Mesenchymal stem cell (in vitro differentiated cells and primary cell): ENCODE results near the gene CYTH4.
A peak's percentile ranks its signal among the peaks of the same experiment; 100 is the strongest.

Experiments used
- DNase-seq: peaks from one replicate; pipeline ENCODE4 v3.0.0-alpha.2; 2013
- H2AFZ ChIP-seq: one replicate; pipeline ENCODE4 v1.6.1; 2013; ENCODE audit warnings: low read depth, mild to moderate bottlenecking, control low read depth, inconsistent platforms, low read length, moderate library complexity
- H2AK5ac ChIP-seq: 2 replicates; pipeline ENCODE4 v1.6.1; 2013; ENCODE audit warnings: low read length, moderate library complexity, mild to moderate bottlenecking, inconsistent platforms; ENCODE audit not compliant: severe bottlenecking
- H2BK120ac ChIP-seq: one replicate; pipeline ENCODE4 v1.6.1; 2013; ENCODE audit warnings: low read depth, mild to moderate bottlenecking, inconsistent platforms, low read length, moderate library complexity
- H2BK12ac ChIP-seq, 2 experiments: one replicate each; pipeline ENCODE4 v1.6.1; 2013; ENCODE audit warnings: inconsistent platforms in 2 of 2, low read length in 2 of 2, mild to moderate bottlenecking in 2 of 2, moderate library complexity in 2 of 2, control low read depth in 1 of 2
- H2BK15ac ChIP-seq: one replicate; pipeline ENCODE4 v1.6.1; 2013; ENCODE audit warnings: mild to moderate bottlenecking, low read depth, inconsistent platforms; ENCODE audit not compliant: poor library complexity, severe bottlenecking
- H2BK5ac ChIP-seq: 2 replicates; pipeline ENCODE4 v1.6.1; 2013; ENCODE audit warnings: low read depth, mild to moderate bottlenecking, low read length, control low read depth, inconsistent platforms; ENCODE audit not compliant: poor library complexity, severe bottlenecking
- H3K14ac ChIP-seq, 2 experiments: one replicate each; pipeline ENCODE4 v1.6.1; 2013; ENCODE audit warnings: inconsistent platforms in 2 of 2, low read length in 2 of 2, control low read depth in 1 of 2, mild to moderate bottlenecking in 1 of 2, moderate library complexity in 1 of 2
- H3K18ac ChIP-seq, 2 experiments: one replicate each; pipeline ENCODE4 v1.6.1; 2013; ENCODE audit warnings: inconsistent platforms in 2 of 2, low read length in 2 of 2, control low read depth in 1 of 2, low read depth in 1 of 2, mild to moderate bottlenecking in 1 of 2
- H3K23ac ChIP-seq, 2 experiments: one replicate each; pipeline ENCODE4 v1.6.1; 2013; ENCODE audit warnings: inconsistent platforms in 2 of 2, low read length in 2 of 2, mild to moderate bottlenecking in 2 of 2, moderate library complexity in 2 of 2, control low read depth in 1 of 2
- H3K27ac ChIP-seq: 2 replicates; pipeline ENCODE4 v1.5.1; 2013; ENCODE audit warnings: mild to moderate bottlenecking, moderate library complexity, low read length, control low read depth, inconsistent platforms; ENCODE audit not compliant: poor library complexity, severe bottlenecking
- H3K27me3 ChIP-seq, 2 experiments: 2 replicates each; pipeline versions ENCODE4 v1.6.1 to v1.7.0; 2013; ENCODE audit warnings: low read length in 2 of 2, mild to moderate bottlenecking in 2 of 2, moderate library complexity in 2 of 2, control low read depth in 1 of 2, inconsistent platforms in 1 of 2; ENCODE audit not compliant: control insufficient read depth in 1 of 2, insufficient read depth in 1 of 2
- H3K36me3 ChIP-seq, 2 experiments: 2 replicates each; pipeline versions ENCODE4 v1.6.1 to v1.7.0; 2013; ENCODE audit warnings: low read length in 2 of 2, control low read depth in 1 of 2, inconsistent platforms in 1 of 2, low read depth in 1 of 2, mild to moderate bottlenecking in 1 of 2; ENCODE audit not compliant: insufficient read depth in 2 of 2, control insufficient read depth in 1 of 2
- H3K4ac ChIP-seq, 2 experiments: one replicate each; pipeline ENCODE4 v1.6.1; 2013; ENCODE audit warnings: inconsistent platforms in 2 of 2, low read length in 2 of 2, mild to moderate bottlenecking in 2 of 2, moderate library complexity in 2 of 2, control low read depth in 1 of 2, low read depth in 1 of 2
- H3K4me1 ChIP-seq: 2 replicates; pipeline ENCODE4 v1.6.1; 2013; ENCODE audit warnings: low read depth, low read length, control low read depth; ENCODE audit not compliant: control insufficient read depth, insufficient read depth
- H3K4me2 ChIP-seq: 2 replicates; pipeline ENCODE4 v1.6.1; 2013; ENCODE audit warnings: low read length, mild to moderate bottlenecking, inconsistent platforms; ENCODE audit not compliant: poor library complexity, severe bottlenecking
- H3K4me3 ChIP-seq, 2 experiments: 2 replicates each; pipeline versions ENCODE4 v1.5.1 to v1.7.0; 2013; ENCODE audit warnings: low read length in 2 of 2, mild to moderate bottlenecking in 2 of 2, control low read depth in 1 of 2, low read depth in 1 of 2; ENCODE audit not compliant: insufficient read depth in 1 of 2
- H3K79me1 ChIP-seq: replicated peaks from 2 replicates; pipeline ENCODE4 v1.6.1; 2013; ENCODE audit warnings: mild to moderate bottlenecking, control low read depth, low read length, inconsistent platforms; ENCODE audit not compliant: poor library complexity, severe bottlenecking
- H3K9ac ChIP-seq: 2 replicates; pipeline ENCODE4 v1.7.0; 2013; ENCODE audit warnings: mild to moderate bottlenecking, low read length, moderate library complexity
- H3K9me3 ChIP-seq: 2 replicates; pipeline ENCODE4 v1.7.0; 2013; ENCODE audit warnings: mild to moderate bottlenecking, low read length; ENCODE audit not compliant: control insufficient read depth
- H4K8ac ChIP-seq: one replicate; pipeline ENCODE4 v1.6.1; 2013; ENCODE audit warnings: inconsistent platforms, mild to moderate bottlenecking, low read length, moderate library complexity
- H4K91ac ChIP-seq: one replicate; pipeline ENCODE4 v1.6.1; 2013; ENCODE audit warnings: mild to moderate bottlenecking, low read length, inconsistent platforms
- WGBS: methylation state at CpG from one replicate; pipeline ENCODE4 v1.1.7; 2013; ENCODE audit warnings: mixed read lengths; 5-methylcytosine and 5-hydroxymethylcytosine counted together

CYTH4 gene

GRCh38 chr22:37340331-37341262 lies 58.3 kb downstream of the CYTH4 start:
- H3K27ac ChIP-seq = no peak overlapping the region
- H2AK5ac ChIP-seq = no peak overlapping the region
- 54% methylated on average over 23 of the region's 24 CpGs for WGBS
- H3K14ac ChIP-seq = no peak overlapping the region
- peaks cover 0 to 3% of the 10 kb centered on the region in 2 experiments for H3K36me3 ChIP-seq
- H3K27me3 ChIP-seq = peaks cover 0 to 52% of the 10 kb centered on the region in 2 experiments
- DNase-seq = no peak
- no peak overlapping the region for H2BK12ac ChIP-seq
- H4K91ac ChIP-seq = peak overlapping the region; percentile 5
- H3K79me1 ChIP-seq = no peaks in the 10 kb centered on the region
- H2AFZ ChIP-seq = no peak overlapping the region
- no peak overlapping the region for H3K4me3 ChIP-seq
- H3K4me2 ChIP-seq = no peak overlapping the region
- H2BK120ac ChIP-seq = no peak overlapping the region
- H4K8ac ChIP-seq = no peak overlapping the region
- no peak overlapping the region for H3K23ac ChIP-seq
- no peak overlapping the region for H2BK15ac ChIP-seq
- no peak overlapping the region for H3K18ac ChIP-seq
- peaks cover 33% of the 10 kb centered on the region for H3K4me1 ChIP-seq
- H3K9ac ChIP-seq = no peak overlapping the region
- no peak overlapping the region for H3K4ac ChIP-seq
- H3K9me3 ChIP-seq = no peaks in the 10 kb centered on the region
- no peak overlapping the region for H2BK5ac ChIP-seq

- no peak overlapping the region for H4K8ac ChIP-seq
- H2BK5ac ChIP-seq = no peak overlapping the region
- no peak overlapping the region for H2AFZ ChIP-seq
- H2AK5ac ChIP-seq = no peak overlapping the region
- no peak for DNase-seq
- no peak overlapping the region for H3K4me3 ChIP-seq
- no peak overlapping the region for H3K23ac ChIP-seq
- H3K9me3 ChIP-seq = no peaks in the 10 kb centered on the region
- H3K36me3 ChIP-seq = peaks cover 0 to 3% of the 10 kb centered on the region in 2 experiments
- H3K27me3 ChIP-seq = peaks cover 0 to 52% of the 10 kb centered on the region in 2 experiments
- H2BK120ac ChIP-seq = no peak overlapping the region
- no peak overlapping the region for H3K4ac ChIP-seq
- H3K79me1 ChIP-seq = no peaks in the 10 kb centered on the region
- no peak overlapping the region for H3K18ac ChIP-seq
- H3K4me1 ChIP-seq = peaks cover 30% of the 10 kb centered on the region
- H4K91ac ChIP-seq = no peak overlapping the region
- no peak overlapping the region for H3K27ac ChIP-seq
- no peak overlapping the region for H3K9ac ChIP-seq
- WGBS = 72% methylated on average over 5 of the region's 6 CpGs
- no peak overlapping the region for H2BK15ac ChIP-seq
- no peak overlapping the region for H3K14ac ChIP-seq
- H2BK12ac ChIP-seq = no peak overlapping the region
- no peak overlapping the region for H3K4me2 ChIP-seq
Measured at GRCh38 chr22:37342065-37342464, 59.8 kb downstream of the CYTH4 start.

- Histone ChIP-seq H3K4ac (no peak overlapping the region), H4K8ac (no peak overlapping the region), H3K18ac (peak overlapping the region in 1 of 2 experiments; percentile 21), H4K91ac (no peak overlapping the region), H2BK5ac (no peak overlapping the region), H3K9ac (no peak overlapping the region), H2BK15ac (no peak overlapping the region), H3K14ac (peak overlapping the region in 1 of 2 experiments; percentile 33), H2AFZ (no peak overlapping the region), H3K9me3 (no peaks in the 10 kb centered on the region), H3K23ac (no peak overlapping the region), H3K4me1 (peaks cover 24% of the 10 kb centered on the region), H2BK120ac (no peak overlapping the region), H3K36me3 (peaks cover 0 to 3% of the 10 kb centered on the region in 2 experiments), H3K27me3 (peaks cover 0 to 55% of the 10 kb centered on the region in 2 experiments), H3K4me2 (no peak overlapping the region), H2AK5ac (no peak overlapping the region), H3K79me1 (no peaks in the 10 kb centered on the region), H3K27ac (no peak overlapping the region), H2BK12ac (peak overlapping the region in 1 of 2 experiments; percentile 23), H3K4me3 (no peak overlapping the region)
- 86% methylated on average over 10 of the region's 11 CpGs for WGBS
- no peak for DNase-seq
Measured at GRCh38 chr22:37343348-37343747, 61.0 kb downstream of the CYTH4 start.

- peaks cover 0 to 3% of the 10 kb centered on the region in 2 experiments for H3K36me3 ChIP-seq
- no peak overlapping the region for H3K4me2 ChIP-seq
- no peak overlapping the region for H3K9ac ChIP-seq
- H3K18ac ChIP-seq = peak overlapping the region in 1 of 2 experiments; percentile 13
- H3K4me3 ChIP-seq = no peak overlapping the region
- no peak overlapping the region for H2BK120ac ChIP-seq
- H3K14ac ChIP-seq = no peak overlapping the region
- H3K23ac ChIP-seq = no peak overlapping the region
- H2BK5ac ChIP-seq = no peak overlapping the region
- H2BK15ac ChIP-seq = peak overlapping the region; percentile 29
- H2AFZ ChIP-seq = no peak overlapping the region
- no peak overlapping the region for H2AK5ac ChIP-seq
- peak overlapping the region in 1 of 2 experiments; percentile 70 for H2BK12ac ChIP-seq
- H4K91ac ChIP-seq = peak overlapping the region; percentile 15
- no peak overlapping the region for H3K27ac ChIP-seq
- peaks cover 0 to 51% of the 10 kb centered on the region in 2 experiments for H3K27me3 ChIP-seq
- H3K79me1 ChIP-seq = no peaks in the 10 kb centered on the region
- H4K8ac ChIP-seq = no peak overlapping the region
- WGBS = 84% methylated on average over 14 of the region's 17 CpGs
- H3K4ac ChIP-seq = no peak overlapping the region
- no peak for DNase-seq
- H3K4me1 ChIP-seq = peaks cover 24% of the 10 kb centered on the region
- H3K9me3 ChIP-seq = no peaks in the 10 kb centered on the region
Measured at GRCh38 chr22:37343863-37344734, 61.8 kb downstream of the CYTH4 start.
